Head of caudate nucleus (tissue), 42 donors: Measurements from ENCODE around the gene CTSE.
A peak's percentile ranks its signal among the peaks of the same experiment; 100 is the strongest.
"Not testable (repeated sequence)": the region's sequence is repeated elsewhere in the genome, so short reads cannot be mapped to it uniquely, and the experiment has no call there.

ENCODE experiments used
- DNase-seq, 42 donors: peaks; one replicate each; pipeline versions ENCODE4 v3.0.0 to v3.0.0-alpha.2; 2020 to 2021; ENCODE audit warnings: mixed read lengths in 7 of 42
- intact Hi-C: fragments of 100-400 bp; cut with DNase I; formaldehyde crosslinking; loops from one replicate; pipeline ENCODE4 v1.15.0; 2022

The CTSE gene

GRCh38 chr1:206052231-206052865, 28.7 kb upstream of the CTSE start:
- DNase-seq, intact Hi-C loops: not testable (repeated sequence)

- DNase-seq = peak in 1 of 42 donors; percentile 23
- intact Hi-C loops = no loop called here
These were observed 27.1 kb upstream of the CTSE start for GRCh38 chr1:206050655-206051235.

GRCh38 chr1:206049919-206050600, 26.4 kb upstream of the CTSE start:
- intact Hi-C loops = no loop called here
- DNase-seq = no peak

- DNase-seq = peak in 1 of 42 donors; percentile 1
- intact Hi-C loops = no loop called here
These were observed 25.6 kb upstream of the CTSE start for GRCh38 chr1:206049293-206049692.

GRCh38 chr1:206048582-206048981, 24.9 kb upstream of the CTSE start:
- intact Hi-C loops = no loop called here
- peak in 6 of 42 donors; percentile 9 to 54 (median 20) for DNase-seq

- intact Hi-C loops = no loop called here
- DNase-seq = no peak
These were observed 23.6 kb upstream of the CTSE start for GRCh38 chr1:206047271-206047670.

- intact Hi-C loops = no loop called here
- DNase-seq = peak in 30 of 42 donors; percentile 11 to 68 (median 36)
These were observed 17.9 kb upstream of the CTSE start for GRCh38 chr1:206041640-206042039.

GRCh38 chr1:206040328-206040727, 16.6 kb upstream of the CTSE start:
- no peak for DNase-seq
- intact Hi-C loops = no loop called here

- intact Hi-C loops = loop anchor here (10.0 kb wide), 1 partner anchor 65 kb away; no protein-coding TSS in a partner anchor
- DNase-seq = peak in 1 of 42 donors; percentile 23
These were observed 15.6 kb upstream of the CTSE start for GRCh38 chr1:206039046-206039973.

GRCh38 chr1:206037581-206037980, 13.9 kb upstream of the CTSE start:
- DNase-seq = no peak
- intact Hi-C loops = loop anchor here (10.0 kb wide), 1 partner anchor 67 kb away; no protein-coding TSS in a partner anchor

GRCh38 chr1:206036663-206037455, 13.2 kb upstream of the CTSE start:
- intact Hi-C loops = loop anchor here (10.0 kb wide), 1 partner anchor 68 kb away; no protein-coding TSS in a partner anchor
- no peak for DNase-seq

GRCh38 chr1:206035027-206035426, 11.3 kb upstream of the CTSE start:
- intact Hi-C loops = loop anchor here (10.0 kb wide), 1 partner anchor 70 kb away; no protein-coding TSS in a partner anchor
- peak in 1 of 42 donors; percentile 25 for DNase-seq

- intact Hi-C loops = loop anchor here (10.0 kb wide), 1 partner anchor 72 kb away; no protein-coding TSS in a partner anchor
- no peak for DNase-seq
These were observed 8.9 kb upstream of the CTSE start for GRCh38 chr1:206032380-206033140.

- intact Hi-C loops = loop anchor here (10.0 kb wide), 1 partner anchor 74 kb away; no protein-coding TSS in a partner anchor
- DNase-seq = peak; percentile 57 to 89 (median 76)
These were observed 7.0 kb upstream of the CTSE start for GRCh38 chr1:206030714-206031113.

GRCh38 chr1:206030191-206030590, 6.5 kb upstream of the CTSE start:
- DNase-seq = no peak
- intact Hi-C loops = loop anchor here (10.0 kb wide), 1 partner anchor 75 kb away; no protein-coding TSS in a partner anchor

GRCh38 chr1:206029484-206029883, 5.8 kb upstream of the CTSE start:
- no peak for DNase-seq
- intact Hi-C loops = no loop called here

GRCh38 chr1:206025283-206025820, 1.7 kb upstream of the CTSE start:
- DNase-seq = no peak
- intact Hi-C loops = no loop called here
